Measurements from ENCODE around the gene TMED9. TPM values are rescaled to one million over a fixed set of nuclear protein-coding genes. Genes with fewer than 3 reads are reported as not detected.

Gene TMED9
- total and polyA plus RNA-seq, 2 experiments from 2014 or later = 146 to 317 TPM

GRCh38 chr5:177600508-177601018 lies 8.6 kb downstream of the TMED9 start:
- H3K9me3 ChIP-seq (ENCODE audit: low read depth) = no peaks in the 10 kb centered on the region
- peak in 1 of 2 donors; percentile 36 for DNase-seq (ENCODE audit: low read depth in 1 of 2, low spot score in 1 of 2)
- no peaks in the 10 kb centered on the region for H3K36me3 ChIP-seq
- H3K27ac ChIP-seq = peak overlapping the region; percentile 89
- TF ChIP-seq, protein P1, sequence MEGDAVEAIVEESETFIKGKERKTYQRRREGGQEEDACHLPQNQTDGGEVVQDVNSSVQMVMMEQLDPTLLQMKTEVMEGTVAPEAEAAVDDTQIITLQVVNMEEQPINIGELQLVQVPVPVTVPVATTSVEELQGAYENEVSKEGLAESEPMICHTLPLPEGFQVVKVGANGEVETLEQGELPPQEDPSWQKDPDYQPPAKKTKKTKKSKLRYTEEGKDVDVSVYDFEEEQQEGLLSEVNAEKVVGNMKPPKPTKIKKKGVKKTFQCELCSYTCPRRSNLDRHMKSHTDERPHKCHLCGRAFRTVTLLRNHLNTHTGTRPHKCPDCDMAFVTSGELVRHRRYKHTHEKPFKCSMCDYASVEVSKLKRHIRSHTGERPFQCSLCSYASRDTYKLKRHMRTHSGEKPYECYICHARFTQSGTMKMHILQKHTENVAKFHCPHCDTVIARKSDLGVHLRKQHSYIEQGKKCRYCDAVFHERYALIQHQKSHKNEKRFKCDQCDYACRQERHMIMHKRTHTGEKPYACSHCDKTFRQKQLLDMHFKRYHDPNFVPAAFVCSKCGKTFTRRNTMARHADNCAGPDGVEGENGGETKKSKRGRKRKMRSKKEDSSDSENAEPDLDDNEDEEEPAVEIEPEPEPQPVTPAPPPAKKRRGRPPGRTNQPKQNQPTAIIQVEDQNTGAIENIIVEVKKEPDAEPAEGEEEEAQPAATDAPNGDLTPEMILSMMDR (IDR thresholded peaks at IDR 0.05; ENCODE audit: low read depth, low read length) = no peak
- H3K4me1 ChIP-seq (ENCODE audit: low read depth) = peaks cover 5% of the 10 kb centered on the region
- peak overlapping the region; percentile 78 for H3K4me3 ChIP-seq
- H3K27me3 ChIP-seq = no peaks in the 10 kb centered on the region

DNA sequence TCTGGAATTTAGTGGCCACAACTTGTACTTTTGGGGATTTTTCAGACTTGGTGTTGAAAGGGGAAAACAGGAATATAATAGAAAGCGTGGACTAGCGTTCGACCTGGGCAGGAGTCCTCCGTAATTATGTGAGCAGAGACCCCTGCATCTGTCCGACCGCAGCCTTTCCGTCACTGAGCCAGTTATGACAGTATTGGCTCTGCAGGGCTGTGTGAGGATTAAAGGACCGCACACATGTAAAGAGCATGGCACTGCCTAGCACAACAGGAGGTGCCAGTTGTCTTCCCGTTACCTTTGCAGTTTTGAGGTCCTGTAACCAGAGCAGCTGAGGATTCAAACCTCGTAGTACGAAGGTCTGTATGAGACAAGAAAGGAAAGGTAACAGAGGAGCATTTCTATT lies 9.1 kb downstream of the TMED9 start:
- Histone ChIP-seq H3K27me3 (no peaks in the 10 kb centered on the region), H3K27ac (no peak overlapping the region), H3K4me1 (ENCODE audit: low read depth) (peaks cover 5% of the 10 kb centered on the region), H3K36me3 (no peaks in the 10 kb centered on the region), H3K9me3 (ENCODE audit: low read depth) (no peaks in the 10 kb centered on the region), H3K4me3 (peak overlapping the region; percentile 78)
- TF ChIP-seq, protein P1 (IDR thresholded peaks at IDR 0.05; ENCODE audit: low read depth, low read length) = no peak
- DNase-seq (ENCODE audit: low read depth in 1 of 2, low spot score in 1 of 2) = no peak

GRCh38 chr5:177601577-177602457 lies 9.8 kb downstream of the TMED9 start:
- Histone ChIP-seq H3K9me3 (ENCODE audit: low read depth) (no peaks in the 10 kb centered on the region), H3K4me1 (ENCODE audit: low read depth) (peaks cover 5% of the 10 kb centered on the region), H3K4me3 (no peak overlapping the region), H3K27ac (no peak overlapping the region), H3K27me3 (no peaks in the 10 kb centered on the region), H3K36me3 (no peaks in the 10 kb centered on the region)
- DNase-seq (ENCODE audit: low read depth in 1 of 2, low spot score in 1 of 2) = peak in 1 of 2 donors; percentile 17
- TF ChIP-seq, protein P1 (IDR thresholded peaks at IDR 0.05; ENCODE audit: low read depth, low read length) = no peak

DNA sequence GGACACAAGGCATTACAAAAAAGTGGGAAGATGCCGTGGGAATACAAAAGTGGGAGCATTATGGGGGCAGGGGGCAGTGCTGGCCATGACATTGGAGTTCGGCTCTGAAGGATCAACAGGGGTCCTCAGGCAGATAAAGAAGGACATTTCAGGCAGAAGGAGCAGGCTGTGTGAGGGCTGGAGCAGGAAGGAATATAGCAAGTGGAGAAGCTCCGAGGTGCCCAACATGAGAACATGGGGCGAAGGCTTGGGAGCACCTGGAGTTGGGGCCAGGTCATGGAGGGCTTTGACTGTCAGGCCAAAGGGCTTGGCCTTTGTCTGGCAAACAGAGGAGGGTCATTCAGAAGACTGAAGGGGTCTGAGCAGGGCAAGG lies 10.4 kb downstream of the TMED9 start:
- H3K9me3 ChIP-seq (ENCODE audit: low read depth) = no peaks in the 10 kb centered on the region
- TF ChIP-seq, protein P1 (IDR thresholded peaks at IDR 0.05; ENCODE audit: low read depth, low read length) = no peak
- H3K36me3 ChIP-seq = no peaks in the 10 kb centered on the region
- no peak overlapping the region for H3K4me3 ChIP-seq
- DNase-seq (ENCODE audit: low read depth in 1 of 2, low spot score in 1 of 2) = no peak
- peaks cover 5% of the 10 kb centered on the region for H3K4me1 ChIP-seq (ENCODE audit: low read depth)
- H3K27ac ChIP-seq = no peak overlapping the region
- no peaks in the 10 kb centered on the region for H3K27me3 ChIP-seq

DNA sequence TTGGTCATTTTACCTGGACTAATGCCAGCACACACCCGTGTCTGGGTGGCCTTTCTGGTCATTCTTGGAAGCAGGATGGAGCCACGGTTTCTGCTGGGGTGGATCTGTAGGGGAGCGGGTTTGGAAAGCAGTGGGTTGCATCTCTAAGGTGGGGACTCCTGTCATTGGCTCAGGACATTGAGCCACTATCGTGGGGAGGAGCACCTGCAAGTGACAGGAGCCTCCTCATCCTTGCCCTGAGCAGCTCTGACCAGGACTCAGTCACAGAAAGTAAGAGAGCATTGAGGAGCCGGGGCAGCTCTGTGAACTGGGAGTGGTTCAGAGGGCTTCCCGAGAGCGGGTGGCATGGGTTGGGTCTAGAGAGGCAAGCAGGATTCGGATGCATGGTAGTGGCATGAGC lies 11.6 kb downstream of the TMED9 start:
- H3K4me1 ChIP-seq (ENCODE audit: low read depth) = peaks cover 10% of the 10 kb centered on the region
- no peaks in the 10 kb centered on the region for H3K27me3 ChIP-seq
- no peak overlapping the region for H3K27ac ChIP-seq
- H3K4me3 ChIP-seq = no peak overlapping the region
- no peaks in the 10 kb centered on the region for H3K36me3 ChIP-seq
- H3K9me3 ChIP-seq (ENCODE audit: low read depth) = no peaks in the 10 kb centered on the region
- DNase-seq (ENCODE audit: low read depth in 1 of 2, low spot score in 1 of 2) = no peak
- TF ChIP-seq, protein P1 (IDR thresholded peaks at IDR 0.05; ENCODE audit: low read depth, low read length) = no peak
